CD14-positive monocyte (primary cell): ENCODE data around the gene AQP12A. TPM values are rescaled to one million over a fixed set of nuclear protein-coding genes. Genes with fewer than 3 reads are reported as not detected.
A peak's percentile ranks its signal among the peaks of the same experiment; 100 is the strongest.
"Not testable (repeated sequence)": the region's sequence is repeated elsewhere in the genome, so short reads cannot be mapped to it uniquely, and the experiment has no call there.

Experiments
- DNase-seq, 3 donors: peaks; one replicate each; pipeline ENCODE4 v3.0.0-alpha.2; 2011 to 2022
- H2AFZ ChIP-seq: 2 replicates; pipeline ENCODE4 v1.6.0; 2012; ENCODE audit warnings: mild to moderate bottlenecking, low read depth, low read length, inconsistent platforms; ENCODE audit not compliant: insufficient read depth, poor library complexity, severe bottlenecking
- H3K27ac ChIP-seq, 2 donors: 1 replicate in 1 of 2; 2 replicates in 1 of 2; pipeline ENCODE4 v1.5.1; 2012 to 2013; ENCODE audit warnings: low read length in 2 of 2, control low read depth in 1 of 2, inconsistent platforms in 1 of 2, low read depth in 1 of 2, mild to moderate bottlenecking in 1 of 2
- H3K27me3 ChIP-seq, 2 donors: one replicate each; pipeline versions ENCODE4 v1.6.0 to v1.6.1; 2011 to 2013; ENCODE audit warnings: low read length in 2 of 2; ENCODE audit not compliant: control insufficient read depth in 2 of 2, insufficient read depth in 2 of 2
- H3K36me3 ChIP-seq, 2 donors: replicated peaks in 1 of 2; 1 replicate in 1 of 2; 2 replicates in 1 of 2; pipeline versions ENCODE4 v1.5.1 to v1.6.1; 2012 to 2013; ENCODE audit warnings: low read length in 2 of 2, control low read depth in 1 of 2, inconsistent platforms in 1 of 2, mild to moderate bottlenecking in 1 of 2; ENCODE audit not compliant: insufficient read depth in 2 of 2, control insufficient read depth in 1 of 2
- H3K4me1 ChIP-seq, 2 donors: 1 replicate in 1 of 2; 2 replicates in 1 of 2; pipeline versions ENCODE4 v1.5.1 to v1.6.1; 2012 to 2013; ENCODE audit warnings: low read length in 2 of 2, control low read depth in 1 of 2, inconsistent platforms in 1 of 2, mild to moderate bottlenecking in 1 of 2, moderate library complexity in 1 of 2; ENCODE audit not compliant: insufficient read depth in 2 of 2, control insufficient read depth in 1 of 2
- H3K4me2 ChIP-seq: replicated peaks from 2 replicates; pipeline ENCODE3; 2012; ENCODE audit warnings: low read length, moderate library complexity, mild to moderate bottlenecking; ENCODE audit not compliant: poor library complexity, severe bottlenecking; ENCODE audit errors: extremely low read depth
- H3K4me3 ChIP-seq, 3 experiments: fragments of 200-600 bp in 1 of 3; sonication (generic) in 1 of 3; replicated peaks in 1 of 3; 1 replicate in 2 of 3; 2 replicates in 1 of 3; pipeline ENCODE4 v1.5.1; 2011 to 2013; ENCODE audit warnings: low read length in 3 of 3, mild to moderate bottlenecking in 3 of 3, control low read depth in 2 of 3, low read depth in 2 of 3, inconsistent platforms in 1 of 3, moderate library complexity in 1 of 3
- H3K79me2 ChIP-seq: 2 replicates; pipeline ENCODE4 v1.6.0; 2012; ENCODE audit warnings: mild to moderate bottlenecking, control low read depth, inconsistent platforms, low read length, moderate library complexity; ENCODE audit not compliant: insufficient read depth
- H3K9ac ChIP-seq: 2 replicates; pipeline ENCODE4 v1.6.0; 2017; ENCODE audit warnings: low read length, mild to moderate bottlenecking; ENCODE audit not compliant: insufficient read depth, poor library complexity, severe bottlenecking
- H3K9me3 ChIP-seq, 2 donors: replicated peaks in 1 of 2; 1 replicate in 1 of 2; 2 replicates in 1 of 2; pipeline versions ENCODE4 v1.5.1 to v1.6.1; 2012 to 2013; ENCODE audit warnings: low read length in 2 of 2, control low read depth in 1 of 2; ENCODE audit not compliant: control insufficient read depth in 1 of 2, insufficient read depth in 1 of 2
- H4K20me1 ChIP-seq: 2 replicates; pipeline ENCODE4 v1.6.0; 2012; ENCODE audit warnings: mild to moderate bottlenecking, low read length, control low read depth, moderate library complexity; ENCODE audit not compliant: insufficient read depth
- H3K27ac Mint-ChIP-seq, 7 donors: one replicate each; pipeline ENCODE4 v1.8.0; 2020; ENCODE audit warnings: mild to moderate bottlenecking in 7 of 7, mixed read lengths in 7 of 7, moderate library complexity in 6 of 7, inconsistent platforms in 2 of 7
- H3K27me3 Mint-ChIP-seq, 3 donors: one replicate each; pipeline ENCODE4 v1.8.0; 2021 to 2022; ENCODE audit warnings: low read depth in 3 of 3, mild to moderate bottlenecking in 3 of 3, mixed read lengths in 3 of 3, moderate library complexity in 3 of 3, inconsistent platforms in 1 of 3
- H3K36me3 Mint-ChIP-seq, 2 donors: one replicate each; pipeline ENCODE4 v1.8.0; 2020; ENCODE audit warnings: mixed read lengths in 2 of 2, inconsistent platforms in 1 of 2, mild to moderate bottlenecking in 1 of 2
- H3K4me1 Mint-ChIP-seq: one replicate; pipeline ENCODE4 v1.8.0; 2020; ENCODE audit warnings: mild to moderate bottlenecking, mixed read lengths
- H3K4me3 Mint-ChIP-seq, 2 donors: one replicate each; pipeline ENCODE4 v1.8.0; 2020; ENCODE audit warnings: mild to moderate bottlenecking in 2 of 2, mixed read lengths in 2 of 2, moderate library complexity in 1 of 2
- H3K9me3 Mint-ChIP-seq, 7 donors: one replicate each; pipeline ENCODE4 v1.8.0; 2020 to 2022; ENCODE audit warnings: mixed read lengths in 7 of 7, mild to moderate bottlenecking in 6 of 7, moderate library complexity in 6 of 7, inconsistent platforms in 2 of 7
- WGBS: methylation state at CpG from one replicate; pipeline ENCODE4 v1.1.5; 2013; ENCODE audit warnings: missing lambda C conversion rate; ENCODE audit not compliant: insufficient coverage; 5-methylcytosine and 5-hydroxymethylcytosine counted together
- intact Hi-C, 2 donors: fragments of 100-400 bp; cut with micrococcal nuclease; formaldehyde crosslinking; loops; one replicate each; pipeline versions ENCODE4 v1.15.0 to v1.15.1; 2023
- polyA plus RNA-seq, 3 donors: library from polyadenylated mRNA; depleted of rRNA in 1 of 3; unstranded in 2 of 3; stranded (reverse) in 1 of 3; fragments of 300-500 nt in 2 of 3; fragments of >200 nt in 1 of 3; fragmentation: Illumina TruSeq in 2 of 3; gene quantifications; 1 replicate in 2 of 3; 2 replicates in 1 of 3; pipeline ENCODE4 v1.2.3, GENCODE V29; 2012 to 2021
- TF ChIP-seq, protein P1 (sequence below): fragments of 200-600 bp; IDR thresholded peaks from one replicate; pipeline ENCODE4 v1.8.0; 2022; ENCODE audit warnings: antibody characterized with exemption, mild to moderate bottlenecking

Gene AQP12A
- polyA plus RNA-seq, 3 donors = not detected

DNA sequence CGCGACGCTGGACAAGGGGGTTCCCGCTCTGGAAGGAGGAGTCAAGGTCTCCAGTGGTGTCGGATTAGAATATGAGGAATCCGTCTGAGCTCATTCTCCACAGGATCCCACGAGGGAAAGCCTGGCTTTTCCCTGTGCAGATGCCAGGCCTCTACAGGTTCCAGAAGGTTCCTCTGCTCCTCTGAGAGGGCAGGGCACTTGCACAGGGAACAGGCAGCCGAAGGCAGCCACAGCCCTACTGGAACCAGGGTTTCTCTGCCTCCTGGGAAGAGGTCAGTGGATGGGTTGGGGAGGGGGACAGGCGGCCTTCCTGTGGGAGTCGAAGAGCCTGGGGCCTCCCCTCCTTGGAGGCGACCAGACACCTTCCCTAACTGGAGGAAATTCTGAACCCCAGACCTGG, 1.7 kb upstream of the AQP12A start:
- Mint-ChIP-seq H3K9me3 (no peaks in the 10 kb centered on the region), H3K4me1 (peaks cover 12% of the 10 kb centered on the region), H3K36me3 (no peaks in the 10 kb centered on the region), H3K4me3 (no peak overlapping the region), H3K27ac (no peak overlapping the region), H3K27me3 (peaks cover 0 to 7% (median 6%) of the 10 kb centered on the region in 3 donors)
- Histone ChIP-seq H4K20me1 (no peaks in the 10 kb centered on the region), H3K9me3 (no peaks in the 10 kb centered on the region), H2AFZ (no peak overlapping the region), H3K4me1 (no peaks in the 10 kb centered on the region), H3K4me3 (no peak overlapping the region), H3K4me2 (no peak overlapping the region), H3K27me3 (no peaks in the 10 kb centered on the region), H3K27ac (no peak overlapping the region), H3K9ac (no peak overlapping the region), H3K36me3 (no peaks in the 10 kb centered on the region), H3K79me2 (no peaks in the 10 kb centered on the region)
- DNase-seq = no peak
- intact Hi-C loops = no loop called here
- WGBS = 93% methylated on average over 2 of the region's 11 CpGs
- TF ChIP-seq, protein P1, sequence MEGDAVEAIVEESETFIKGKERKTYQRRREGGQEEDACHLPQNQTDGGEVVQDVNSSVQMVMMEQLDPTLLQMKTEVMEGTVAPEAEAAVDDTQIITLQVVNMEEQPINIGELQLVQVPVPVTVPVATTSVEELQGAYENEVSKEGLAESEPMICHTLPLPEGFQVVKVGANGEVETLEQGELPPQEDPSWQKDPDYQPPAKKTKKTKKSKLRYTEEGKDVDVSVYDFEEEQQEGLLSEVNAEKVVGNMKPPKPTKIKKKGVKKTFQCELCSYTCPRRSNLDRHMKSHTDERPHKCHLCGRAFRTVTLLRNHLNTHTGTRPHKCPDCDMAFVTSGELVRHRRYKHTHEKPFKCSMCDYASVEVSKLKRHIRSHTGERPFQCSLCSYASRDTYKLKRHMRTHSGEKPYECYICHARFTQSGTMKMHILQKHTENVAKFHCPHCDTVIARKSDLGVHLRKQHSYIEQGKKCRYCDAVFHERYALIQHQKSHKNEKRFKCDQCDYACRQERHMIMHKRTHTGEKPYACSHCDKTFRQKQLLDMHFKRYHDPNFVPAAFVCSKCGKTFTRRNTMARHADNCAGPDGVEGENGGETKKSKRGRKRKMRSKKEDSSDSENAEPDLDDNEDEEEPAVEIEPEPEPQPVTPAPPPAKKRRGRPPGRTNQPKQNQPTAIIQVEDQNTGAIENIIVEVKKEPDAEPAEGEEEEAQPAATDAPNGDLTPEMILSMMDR = no peak

DNA sequence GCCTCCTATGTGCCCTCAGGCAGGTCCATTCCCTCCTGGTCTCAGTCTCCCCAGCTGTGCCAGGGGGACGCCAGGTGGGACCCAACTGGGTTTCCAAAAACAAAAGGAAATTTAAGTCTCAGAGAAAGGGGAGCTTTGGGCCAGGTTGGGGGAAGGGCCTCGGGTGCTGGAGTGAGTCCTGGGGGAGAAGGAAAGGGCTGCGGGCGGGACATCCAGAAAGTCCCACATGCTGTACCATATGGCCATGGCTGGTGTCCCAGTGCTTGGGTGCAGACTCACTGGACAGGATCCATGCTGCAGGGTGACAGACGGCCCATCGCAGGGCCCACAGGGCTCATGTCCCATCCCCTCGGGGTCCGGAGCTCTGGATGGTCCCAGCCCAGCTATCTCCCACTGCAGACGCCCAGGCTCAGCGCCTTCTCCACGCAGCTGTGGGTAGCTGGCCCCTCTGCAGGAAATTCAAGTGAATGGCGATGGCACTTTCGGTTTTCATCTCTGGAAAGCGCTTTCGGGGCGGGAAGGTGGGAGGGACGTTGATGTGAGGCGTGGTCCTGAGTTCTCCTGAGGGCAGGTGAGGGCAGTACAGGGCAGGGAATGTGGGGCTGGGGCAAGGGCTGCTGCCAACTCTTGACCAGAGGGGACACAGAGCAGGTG, 1.1 kb upstream of the AQP12A start:
- H3K27me3 Mint-ChIP-seq, H3K9me3 Mint-ChIP-seq, H3K4me3 ChIP-seq, H3K79me2 ChIP-seq, intact Hi-C loops, H2AFZ ChIP-seq, H3K4me1 ChIP-seq, H3K9me3 ChIP-seq, H3K36me3 Mint-ChIP-seq, H3K27me3 ChIP-seq, H3K9ac ChIP-seq, H3K4me2 ChIP-seq, H4K20me1 ChIP-seq, DNase-seq, H3K27ac Mint-ChIP-seq, H3K36me3 ChIP-seq, H3K27ac ChIP-seq: not testable (repeated sequence)
- Mint-ChIP-seq H3K4me1 (peaks cover 12% of the 10 kb centered on the region), H3K4me3 (peak overlapping the region; percentile 35 to 39)
- 59% methylated on average over 3 of the region's 18 CpGs for WGBS

DNA sequence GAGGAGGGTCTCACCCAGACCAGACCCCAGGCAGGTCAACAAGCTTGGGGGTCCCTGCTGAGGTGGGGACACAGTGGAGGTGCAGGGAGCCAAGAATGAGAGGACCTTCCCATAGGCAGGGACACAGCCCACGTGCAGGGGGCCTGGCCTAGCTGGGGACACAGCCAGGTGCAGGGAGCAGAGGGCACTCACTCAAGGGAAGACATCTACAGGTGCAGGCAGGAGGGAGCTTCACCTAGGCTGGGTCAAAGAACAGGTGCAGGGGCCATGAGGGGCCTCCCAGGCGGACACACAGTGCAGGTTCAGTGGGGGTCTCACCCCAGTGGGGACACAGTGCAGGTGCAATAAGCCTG, 615 bp upstream of the AQP12A start:
- WGBS = no CpG with 5 or more reads among the region's 2 CpGs
- H2AFZ ChIP-seq, H3K9ac ChIP-seq, DNase-seq, H3K4me3 ChIP-seq, H3K79me2 ChIP-seq, H3K36me3 ChIP-seq, intact Hi-C loops, H3K4me3 Mint-ChIP-seq, H3K9me3 Mint-ChIP-seq, H3K9me3 ChIP-seq, H3K4me1 ChIP-seq, H4K20me1 ChIP-seq, H3K27ac ChIP-seq, H3K36me3 Mint-ChIP-seq, H3K4me2 ChIP-seq, H3K27me3 Mint-ChIP-seq, H3K27me3 ChIP-seq, H3K27ac Mint-ChIP-seq: not testable (repeated sequence)
- H3K4me1 Mint-ChIP-seq = peaks cover 12% of the 10 kb centered on the region
